ENCODE results near the gene RERG. TPM values are rescaled to one million over a fixed set of nuclear protein-coding genes. Genes with fewer than 3 reads are reported as not detected.

RERG gene
- total RNA-seq, 1 donor = under 0.01 TPM

GRCh38 chr12:15155271-15155670 is 65.9 kb downstream of the RERG start:
- no peak for DNase-seq (ENCODE audit: low read depth)
- H3K4me3 ChIP-seq (ENCODE audit: low read depth, low read length) = no peak overlapping the region
- TF ChIP-seq CTCF (IDR thresholded peaks at IDR 0.05; ENCODE audit: insufficient read depth, low read depth, low read length) = no peak

- no peak for DNase-seq (ENCODE audit: low read depth)
- H3K4me3 ChIP-seq (ENCODE audit: low read depth, low read length) = no peak overlapping the region
- no peak for TF ChIP-seq CTCF (IDR thresholded peaks at IDR 0.05; ENCODE audit: insufficient read depth, low read depth, low read length)
Measured at GRCh38 chr12:15154103-15154502, 67.1 kb downstream of the RERG start.

- DNase-seq (ENCODE audit: low read depth) = peak; percentile 79
- no peak overlapping the region for H3K4me3 ChIP-seq (ENCODE audit: low read depth, low read length)
- no peak for TF ChIP-seq CTCF (IDR thresholded peaks at IDR 0.05; ENCODE audit: insufficient read depth, low read depth, low read length)
Measured at GRCh38 chr12:15152868-15153267, 68.3 kb downstream of the RERG start.

- DNase-seq (ENCODE audit: low read depth) = no peak
Measured at GRCh38 chr12:15152456-15152855, 68.8 kb downstream of the RERG start.

GRCh38 chr12:15151161-15152091 is 69.8 kb downstream of the RERG start:
- peak; percentile 47 for TF ChIP-seq CTCF (IDR thresholded peaks at IDR 0.05; ENCODE audit: insufficient read depth, low read depth, low read length)
- H3K4me3 ChIP-seq (ENCODE audit: low read depth, low read length) = no peak overlapping the region
- DNase-seq (ENCODE audit: low read depth) = no peak

More at GRCh38 chr12:15152456-15152855, 68.8 kb downstream of the RERG start:
- no peak overlapping the region for H3K4me3 ChIP-seq (ENCODE audit: low read depth, low read length)
- peak; percentile 21 for TF ChIP-seq CTCF (IDR thresholded peaks at IDR 0.05; ENCODE audit: insufficient read depth, low read depth, low read length)

GRCh38 chr12:15146585-15146984 is 74.6 kb downstream of the RERG start:
- no peak for DNase-seq (ENCODE audit: low read depth)
- TF ChIP-seq CTCF (IDR thresholded peaks at IDR 0.05; ENCODE audit: insufficient read depth, low read depth, low read length) = no peak
- no peak overlapping the region for H3K4me3 ChIP-seq (ENCODE audit: low read depth, low read length)
